Measurements from ENCODE around the gene NTN5.
A peak's percentile ranks its signal among the peaks of the same experiment; 100 is the strongest.
"Not testable (repeated sequence)": the region's sequence is repeated elsewhere in the genome, so short reads cannot be mapped to it uniquely, and the experiment has no call there.

NTN5 gene

DNA sequence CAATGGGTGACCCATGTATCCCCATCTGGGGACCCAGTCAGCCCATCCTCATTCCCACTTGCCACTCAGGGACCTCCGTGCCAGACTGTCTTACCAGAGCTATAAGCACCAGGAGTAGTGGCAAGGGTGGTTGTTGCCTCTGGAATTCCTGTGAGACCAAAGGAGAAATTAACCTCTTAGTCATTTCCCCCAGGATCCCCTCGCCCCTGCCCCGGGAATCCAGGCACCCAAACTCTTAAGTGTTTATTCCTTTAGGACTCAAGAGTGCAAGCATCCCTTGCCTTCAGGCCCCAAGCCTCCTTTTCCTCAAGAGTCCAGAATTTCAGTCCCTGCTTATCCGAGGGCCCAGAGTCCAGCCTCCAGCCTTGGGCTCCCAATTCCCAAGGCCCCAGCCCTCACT is 9.2 kb downstream of the NTN5 start:
- no peak for DNase-seq (ENCODE audit: low read depth)
- TF ChIP-seq, protein P1, sequence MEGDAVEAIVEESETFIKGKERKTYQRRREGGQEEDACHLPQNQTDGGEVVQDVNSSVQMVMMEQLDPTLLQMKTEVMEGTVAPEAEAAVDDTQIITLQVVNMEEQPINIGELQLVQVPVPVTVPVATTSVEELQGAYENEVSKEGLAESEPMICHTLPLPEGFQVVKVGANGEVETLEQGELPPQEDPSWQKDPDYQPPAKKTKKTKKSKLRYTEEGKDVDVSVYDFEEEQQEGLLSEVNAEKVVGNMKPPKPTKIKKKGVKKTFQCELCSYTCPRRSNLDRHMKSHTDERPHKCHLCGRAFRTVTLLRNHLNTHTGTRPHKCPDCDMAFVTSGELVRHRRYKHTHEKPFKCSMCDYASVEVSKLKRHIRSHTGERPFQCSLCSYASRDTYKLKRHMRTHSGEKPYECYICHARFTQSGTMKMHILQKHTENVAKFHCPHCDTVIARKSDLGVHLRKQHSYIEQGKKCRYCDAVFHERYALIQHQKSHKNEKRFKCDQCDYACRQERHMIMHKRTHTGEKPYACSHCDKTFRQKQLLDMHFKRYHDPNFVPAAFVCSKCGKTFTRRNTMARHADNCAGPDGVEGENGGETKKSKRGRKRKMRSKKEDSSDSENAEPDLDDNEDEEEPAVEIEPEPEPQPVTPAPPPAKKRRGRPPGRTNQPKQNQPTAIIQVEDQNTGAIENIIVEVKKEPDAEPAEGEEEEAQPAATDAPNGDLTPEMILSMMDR (IDR thresholded peaks at IDR 0.05; ENCODE audit: low read depth, low read length, missing control alignments), result no peak
- no peak overlapping the region for H3K4me3 ChIP-seq (ENCODE audit: low read depth, low read length)
- in situ Hi-C loops (cut with HindIII; ENCODE audit: low sequenced_read_pairs), result no loop called here

DNA sequence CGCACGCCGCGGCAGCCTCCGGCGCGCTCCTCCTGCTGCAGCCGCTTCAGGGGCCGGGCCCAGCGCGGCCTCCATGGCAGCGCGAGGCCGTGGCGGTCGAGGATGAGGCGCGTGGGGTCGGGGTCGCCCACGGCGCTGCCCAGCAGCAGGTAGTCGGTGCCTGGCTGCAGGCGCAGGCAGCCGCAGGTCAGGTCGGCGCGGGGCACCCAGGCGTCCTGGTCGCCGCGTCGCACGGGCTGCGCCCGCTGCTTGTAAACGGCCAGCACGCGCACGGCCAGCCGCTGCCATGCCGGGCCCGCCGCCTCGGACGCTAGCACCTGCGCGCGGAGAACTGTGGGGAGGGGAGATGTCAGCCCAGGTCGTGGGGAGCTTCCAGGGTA is 11.1 kb downstream of the NTN5 start:
- in situ Hi-C loops (cut with HindIII; ENCODE audit: low sequenced_read_pairs), result no loop called here
- H3K4me3 ChIP-seq (ENCODE audit: low read depth, low read length), result no peak overlapping the region
- DNase-seq (ENCODE audit: low read depth), result no peak
- TF ChIP-seq, protein P1 (IDR thresholded peaks at IDR 0.05; ENCODE audit: low read depth, low read length, missing control alignments), result no peak

DNA sequence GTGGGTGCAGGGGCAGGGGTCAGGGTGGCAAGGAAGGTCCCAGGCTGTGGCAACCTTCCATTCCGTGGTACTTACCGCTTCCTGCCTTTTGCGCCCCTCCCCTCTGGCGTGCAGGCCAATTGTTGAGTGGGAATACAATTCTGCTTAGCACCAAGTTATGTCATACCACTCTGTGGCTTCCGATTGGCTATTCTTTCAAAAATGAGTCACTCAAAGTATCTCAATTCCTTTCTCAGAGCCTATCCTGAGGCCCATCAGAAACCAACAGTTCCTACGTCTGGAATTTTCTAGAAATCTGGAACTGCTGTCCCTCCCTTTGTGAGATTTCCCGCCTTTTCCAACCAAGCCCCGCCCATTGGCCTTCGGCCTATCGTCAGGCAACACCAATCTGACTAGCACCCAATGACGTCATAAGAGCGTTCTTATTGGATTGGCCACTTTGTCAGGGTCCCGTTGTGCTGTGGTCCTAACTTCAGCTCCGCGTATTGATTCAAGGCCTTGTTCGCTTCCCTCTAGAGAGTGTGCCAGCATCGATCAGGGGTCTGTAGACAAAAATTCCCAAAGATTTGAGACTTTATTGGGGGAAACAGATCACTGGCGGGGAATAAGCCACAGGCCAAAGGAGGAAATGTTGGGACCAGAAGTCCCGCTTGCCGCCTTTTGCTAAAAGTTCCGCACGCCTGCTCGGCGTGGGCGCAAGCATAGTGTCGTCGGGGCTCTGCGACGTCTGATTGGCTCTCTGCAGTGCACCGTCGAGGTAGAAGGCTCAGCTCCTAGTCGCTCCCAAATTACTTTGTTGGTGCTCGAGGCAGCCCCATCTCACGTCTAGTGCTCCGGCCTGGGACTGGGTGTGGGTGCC is 11.7 kb downstream of the NTN5 start:
- no peak overlapping the region for H3K4me3 ChIP-seq (ENCODE audit: low read depth, low read length)
- TF ChIP-seq, protein P1 (IDR thresholded peaks at IDR 0.05; ENCODE audit: low read depth, low read length, missing control alignments), result no peak
- in situ Hi-C loops (cut with HindIII; ENCODE audit: low sequenced_read_pairs), result no loop called here
- DNase-seq (ENCODE audit: low read depth), result peak; percentile 69

DNA sequence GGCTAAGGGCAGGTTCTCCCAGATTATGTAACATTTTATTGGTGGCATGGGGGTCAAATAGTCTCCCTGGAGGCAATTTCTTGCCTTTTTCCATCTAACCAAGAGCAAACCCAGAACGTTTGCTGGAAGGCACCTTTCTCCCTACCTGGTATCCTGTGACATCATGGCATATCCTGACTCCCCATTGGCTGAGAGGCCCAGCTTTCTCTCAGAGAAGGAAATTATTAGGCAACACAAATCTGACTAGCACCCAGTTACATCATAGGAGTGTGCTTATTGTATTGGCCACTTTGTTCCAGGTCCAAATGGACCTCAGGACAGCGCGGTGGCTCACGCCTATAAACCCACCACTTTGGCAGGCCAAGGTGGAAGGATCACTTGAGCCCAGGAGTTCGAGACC is 13.0 kb downstream of the NTN5 start:
- in situ Hi-C loops (cut with HindIII; ENCODE audit: low sequenced_read_pairs), result no loop called here
- TF ChIP-seq, protein P1 (IDR thresholded peaks at IDR 0.05; ENCODE audit: low read depth, low read length, missing control alignments), result no peak
- no peak overlapping the region for H3K4me3 ChIP-seq (ENCODE audit: low read depth, low read length)
- DNase-seq (ENCODE audit: low read depth), result no peak

DNA sequence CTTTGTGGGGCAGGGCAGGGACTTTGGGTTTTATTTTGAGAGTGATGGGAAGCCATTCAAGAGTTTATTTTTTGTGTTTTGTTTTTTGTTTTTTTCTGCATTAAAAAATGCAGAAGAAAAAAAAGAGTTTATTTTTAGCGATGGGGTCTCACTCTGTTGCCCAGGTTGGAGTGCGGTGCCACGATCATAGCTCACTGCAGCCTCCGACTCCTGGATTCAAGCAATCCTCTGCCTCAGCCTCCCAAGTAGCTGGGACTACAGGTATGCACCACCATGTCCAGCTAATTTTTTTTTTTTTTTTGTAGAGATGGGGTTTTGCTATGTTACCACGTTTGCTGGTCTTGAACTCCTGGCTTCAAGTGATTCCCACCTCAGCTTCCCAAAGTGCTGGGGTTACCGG is 14.3 kb downstream of the NTN5 start:
- in situ Hi-C loops (cut with HindIII; ENCODE audit: low sequenced_read_pairs), result no loop called here
- DNase-seq (ENCODE audit: low read depth), result no peak
- TF ChIP-seq, protein P1 (IDR thresholded peaks at IDR 0.05; ENCODE audit: low read depth, low read length, missing control alignments), result no peak
- no peak overlapping the region for H3K4me3 ChIP-seq (ENCODE audit: low read depth, low read length)

DNA sequence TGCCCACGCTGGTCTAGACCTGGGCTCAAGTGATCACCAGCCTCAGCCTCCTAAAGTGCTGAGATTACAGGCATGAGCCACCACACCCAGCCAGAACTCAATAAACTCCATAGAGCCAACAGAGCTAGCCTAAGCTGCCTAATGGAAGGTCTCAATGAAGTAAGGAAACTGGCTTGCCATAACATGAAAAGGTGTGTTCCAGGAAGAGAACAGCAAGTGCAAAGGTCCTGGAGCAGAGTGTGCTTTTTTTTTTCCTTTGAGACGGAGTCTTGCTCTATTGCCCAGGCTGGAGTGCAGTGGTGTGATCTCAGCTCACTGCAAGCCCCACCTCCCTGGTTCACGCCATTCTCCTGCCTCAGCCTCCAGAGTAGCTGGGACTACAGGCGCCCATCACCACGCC is 15.0 kb downstream of the NTN5 start:
- DNase-seq (ENCODE audit: low read depth); H3K4me3 ChIP-seq (ENCODE audit: low read depth, low read length); in situ Hi-C loops (cut with HindIII; ENCODE audit: low sequenced_read_pairs): not testable (repeated sequence)

DNA sequence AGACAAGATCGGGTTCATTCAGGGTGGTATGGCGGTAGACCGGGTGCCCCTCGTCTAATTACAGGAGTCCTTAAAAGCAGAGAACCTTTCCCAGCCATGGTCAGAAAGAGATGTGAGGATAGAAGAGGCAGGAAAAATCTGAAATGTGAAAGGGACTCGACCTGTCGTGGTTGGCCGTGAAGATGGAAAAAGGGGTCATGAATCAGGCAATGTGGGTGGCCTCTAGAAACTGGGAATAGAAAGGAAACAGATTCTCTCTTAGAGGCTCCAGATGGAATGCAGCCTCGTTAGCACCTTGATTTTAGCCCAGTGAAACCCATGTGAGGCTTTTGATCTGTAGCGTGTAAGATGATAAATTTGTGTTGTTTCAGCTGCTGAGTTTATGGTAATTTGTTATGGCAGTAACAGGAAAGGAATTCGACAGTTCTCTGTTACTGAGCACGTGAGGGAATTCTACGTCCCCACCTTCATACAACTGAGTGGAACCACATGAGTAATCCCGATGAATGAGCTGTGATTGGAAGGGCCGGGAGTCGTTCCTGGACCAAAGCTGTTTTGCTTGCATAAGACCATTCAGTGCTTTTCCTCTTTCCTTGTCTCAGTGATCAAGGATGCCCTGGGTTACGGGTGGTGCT is 15.9 kb downstream of the NTN5 start:
- in situ Hi-C loops (cut with HindIII; ENCODE audit: low sequenced_read_pairs), result no loop called here
- DNase-seq (ENCODE audit: low read depth), result peak; percentile 80
- H3K4me3 ChIP-seq (ENCODE audit: low read depth, low read length), result no peak overlapping the region
- TF ChIP-seq, protein P1 (IDR thresholded peaks at IDR 0.05; ENCODE audit: low read depth, low read length, missing control alignments), result no peak

Data from astrocyte of the cerebellum (primary cell).